ENCODE data around the gene THOC3. TPM values are rescaled to one million over a fixed set of nuclear protein-coding genes. Genes with fewer than 3 reads are reported as not detected.
"Not testable (repeated sequence)": the region's sequence is repeated elsewhere in the genome, so short reads cannot be mapped to it uniquely, and the experiment has no call there.

The THOC3 gene
- polyA plus RNA-seq, 3 donors, result 10.9 to 41.4 (median 29.7) TPM

- H3K4me1 Mint-ChIP-seq; intact Hi-C loops (cut with micrococcal nuclease); H3K4me2 ChIP-seq (replicated peaks; ENCODE audit: extremely low read depth, low read length, poor library complexity, severe bottlenecking): not testable (repeated sequence)
Measured at GRCh38 chr5:175925106-175925505, 43.0 kb downstream of the THOC3 start.

GRCh38 chr5:175922192-175922885 lies 45.8 kb downstream of the THOC3 start:
- Mint-ChIP-seq H3K4me3 (no peak overlapping the region), H3K4me1 (no peaks in the 10 kb centered on the region), H3K27ac (no peak overlapping the region), H3K27me3 (ENCODE audit: low read depth in 3 of 3) (peaks cover 0 to 4% (median 3%) of the 10 kb centered on the region in 3 donors), H3K9me3 (no peaks in the 10 kb centered on the region), H3K36me3 (peaks cover 0 to 9% of the 10 kb centered on the region in 2 donors)
- Histone ChIP-seq H3K9ac (ENCODE audit: insufficient read depth, low read length, poor library complexity, severe bottlenecking) (no peak overlapping the region), H3K79me2 (ENCODE audit: insufficient read depth, low read length) (no peaks in the 10 kb centered on the region), H3K4me2 (replicated peaks; ENCODE audit: extremely low read depth, low read length, poor library complexity, severe bottlenecking) (no peak overlapping the region), H3K36me3 (replicated peaks in 1 of 2; ENCODE audit: control insufficient read depth in 1 of 2, insufficient read depth in 2 of 2, low read length in 2 of 2) (no peaks in the 10 kb centered on the region), H4K20me1 (ENCODE audit: insufficient read depth, low read length) (no peaks in the 10 kb centered on the region), H2AFZ (ENCODE audit: insufficient read depth, low read depth, low read length, poor library complexity, severe bottlenecking) (no peak overlapping the region), H3K4me1 (ENCODE audit: control insufficient read depth in 1 of 2, insufficient read depth in 2 of 2, low read length in 2 of 2) (no peaks in the 10 kb centered on the region), H3K27ac (ENCODE audit: low read depth in 1 of 2, low read length in 2 of 2) (no peak overlapping the region), H3K27me3 (ENCODE audit: control insufficient read depth in 2 of 2, insufficient read depth in 2 of 2, low read length in 2 of 2) (no peaks in the 10 kb centered on the region), H3K9me3 (replicated peaks in 1 of 2; ENCODE audit: control insufficient read depth in 1 of 2, insufficient read depth in 1 of 2, low read length in 2 of 2) (no peaks in the 10 kb centered on the region), H3K4me3 (replicated peaks in 1 of 3; ENCODE audit: low read depth in 2 of 3, low read length in 3 of 3) (no peak overlapping the region)
- intact Hi-C loops (cut with micrococcal nuclease), result no loop called here
- TF ChIP-seq, protein P1, sequence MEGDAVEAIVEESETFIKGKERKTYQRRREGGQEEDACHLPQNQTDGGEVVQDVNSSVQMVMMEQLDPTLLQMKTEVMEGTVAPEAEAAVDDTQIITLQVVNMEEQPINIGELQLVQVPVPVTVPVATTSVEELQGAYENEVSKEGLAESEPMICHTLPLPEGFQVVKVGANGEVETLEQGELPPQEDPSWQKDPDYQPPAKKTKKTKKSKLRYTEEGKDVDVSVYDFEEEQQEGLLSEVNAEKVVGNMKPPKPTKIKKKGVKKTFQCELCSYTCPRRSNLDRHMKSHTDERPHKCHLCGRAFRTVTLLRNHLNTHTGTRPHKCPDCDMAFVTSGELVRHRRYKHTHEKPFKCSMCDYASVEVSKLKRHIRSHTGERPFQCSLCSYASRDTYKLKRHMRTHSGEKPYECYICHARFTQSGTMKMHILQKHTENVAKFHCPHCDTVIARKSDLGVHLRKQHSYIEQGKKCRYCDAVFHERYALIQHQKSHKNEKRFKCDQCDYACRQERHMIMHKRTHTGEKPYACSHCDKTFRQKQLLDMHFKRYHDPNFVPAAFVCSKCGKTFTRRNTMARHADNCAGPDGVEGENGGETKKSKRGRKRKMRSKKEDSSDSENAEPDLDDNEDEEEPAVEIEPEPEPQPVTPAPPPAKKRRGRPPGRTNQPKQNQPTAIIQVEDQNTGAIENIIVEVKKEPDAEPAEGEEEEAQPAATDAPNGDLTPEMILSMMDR (IDR thresholded peaks at IDR 0.05), result no peak
- WGBS (ENCODE audit: insufficient coverage), result 98% methylated on average over 2 of the region's 3 CpGs
- no peak for DNase-seq

More at GRCh38 chr5:175925106-175925505, 43.0 kb downstream of the THOC3 start:
- not testable (repeated sequence) for H2AFZ ChIP-seq (ENCODE audit: insufficient read depth, low read depth, low read length, poor library complexity, severe bottlenecking); H3K36me3 Mint-ChIP-seq; H3K4me3 ChIP-seq (replicated peaks in 1 of 3; ENCODE audit: low read depth in 2 of 3, low read length in 3 of 3); H3K27me3 ChIP-seq (ENCODE audit: control insufficient read depth in 2 of 2, insufficient read depth in 2 of 2, low read length in 2 of 2); H3K9me3 ChIP-seq (replicated peaks in 1 of 2; ENCODE audit: control insufficient read depth in 1 of 2, insufficient read depth in 1 of 2, low read length in 2 of 2); H3K4me1 ChIP-seq (ENCODE audit: control insufficient read depth in 1 of 2, insufficient read depth in 2 of 2, low read length in 2 of 2); H3K27me3 Mint-ChIP-seq (ENCODE audit: low read depth in 3 of 3); H3K27ac ChIP-seq (ENCODE audit: low read depth in 1 of 2, low read length in 2 of 2); H3K36me3 ChIP-seq (replicated peaks in 1 of 2; ENCODE audit: control insufficient read depth in 1 of 2, insufficient read depth in 2 of 2, low read length in 2 of 2); H3K27ac Mint-ChIP-seq; H3K4me3 Mint-ChIP-seq; H3K9ac ChIP-seq (ENCODE audit: insufficient read depth, low read length, poor library complexity, severe bottlenecking); H4K20me1 ChIP-seq (ENCODE audit: insufficient read depth, low read length); DNase-seq; H3K79me2 ChIP-seq (ENCODE audit: insufficient read depth, low read length); H3K9me3 Mint-ChIP-seq
- no CpG with 5 or more reads among the region's 4 CpGs for WGBS (ENCODE audit: insufficient coverage)

All from CD14-positive monocyte (primary cell).